Upper lobe of right lung (tissue), 1 donor: ENCODE results near the gene VPS13A. TPM values are rescaled to one million over a fixed set of nuclear protein-coding genes. Genes with fewer than 3 reads are reported as not detected.

Experiments used
- ATAC-seq: fragments of 200-7000 bp; cut with Tn5 transposase; one replicate; pipeline ENCODE4 v1.9.1; 2020; ENCODE audit warnings: mild to moderate bottlenecking, moderate library complexity
- DNase-seq: peaks from one replicate; pipeline ENCODE4 v3.0.0-alpha.2; 2020
- H3K27ac ChIP-seq: fragments of 200-600 bp; one replicate; pipeline ENCODE4 v1.8.0; 2022
- H3K27me3 ChIP-seq: fragments of 200-600 bp; one replicate; pipeline ENCODE4 v1.8.0; 2022; ENCODE audit warnings: mild to moderate bottlenecking
- H3K36me3 ChIP-seq: fragments of 200-600 bp; one replicate; pipeline ENCODE4 v1.8.0; 2022
- H3K4me1 ChIP-seq: fragments of 200-600 bp; one replicate; pipeline ENCODE4 v1.8.0; 2022
- H3K4me3 ChIP-seq: fragments of 200-600 bp; one replicate; pipeline ENCODE4 v1.8.0; 2022; ENCODE audit warnings: mild to moderate bottlenecking
- H3K9me3 ChIP-seq: fragments of 200-600 bp; one replicate; pipeline ENCODE4 v1.8.0; 2022
- CTCF ChIP-seq: fragments of 200-600 bp; IDR thresholded peaks from one replicate; pipeline ENCODE4 v1.8.0; 2022; ENCODE audit warnings: antibody characterized with exemption
- intact Hi-C: fragments of 100-400 bp; cut with DNase I; formaldehyde crosslinking; loops from one replicate; pipeline ENCODE4 v1.11.0; 2022
- total RNA-seq: library from RNA; stranded (reverse); fragmentation: NEBNext Ultra II Directional; extraction: Animal tissue kit (Norgen Biotek cat#: 25700); gene quantifications from one replicate; pipeline ENCODE4 v1.2.1, GENCODE V29; 2021
- donor health status: DM: no; HTN: yes; CAD: no; lungs with severe emphysema.

Gene VPS13A
- total RNA-seq, 1 donor from 2014 or later, result 44.0 TPM

DNA sequence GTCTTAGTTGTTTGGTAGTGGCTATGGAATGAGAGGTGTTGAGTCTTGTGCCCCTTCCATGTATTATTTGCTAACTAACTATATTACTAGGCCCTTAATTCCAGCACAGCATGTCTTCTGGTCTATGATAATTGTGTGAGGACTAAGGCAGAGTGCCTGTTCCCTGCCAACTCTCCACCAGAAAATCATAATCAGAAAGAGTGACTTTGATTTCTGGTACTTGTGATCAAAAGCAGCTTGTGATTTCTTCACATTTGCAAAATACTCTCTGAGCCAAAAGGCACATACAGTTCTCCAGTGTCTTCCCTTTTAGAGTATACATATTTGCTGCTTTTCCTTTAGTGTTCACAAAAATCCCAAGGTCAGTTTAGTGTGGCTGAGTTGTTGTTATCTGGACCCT, 240.9 kb downstream of the VPS13A start:
- DNase-seq (no peak), ATAC-seq (peak; percentile 17)
- Histone ChIP-seq H3K4me1 (no peaks in the 10 kb centered on the region), H3K27me3 (no peaks in the 10 kb centered on the region), H3K36me3 (no peaks in the 10 kb centered on the region), H3K27ac (peak overlapping the region; percentile 43), H3K9me3 (no peaks in the 10 kb centered on the region), H3K4me3 (no peak overlapping the region)
- intact Hi-C loops, result no loop called here
- no peak for TF ChIP-seq CTCF

DNA sequence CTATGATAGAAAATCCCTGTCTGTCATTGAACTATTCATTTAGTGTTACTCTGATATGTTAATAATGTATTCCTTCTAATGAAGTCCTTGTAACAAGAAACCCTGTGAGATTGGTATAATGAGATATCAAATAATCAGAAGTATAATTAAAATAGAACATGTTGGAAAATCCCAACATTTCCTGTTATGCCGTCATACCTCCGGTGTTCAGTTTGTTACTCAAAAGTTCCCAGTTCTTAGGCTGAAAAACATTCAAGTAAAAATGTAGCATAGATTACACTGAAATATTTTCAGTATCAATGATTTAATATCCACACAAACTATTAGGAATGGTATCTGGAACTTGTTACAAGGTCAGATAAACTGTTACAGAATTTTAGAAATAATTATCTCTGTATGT, 243.3 kb downstream of the VPS13A start:
- Histone ChIP-seq H3K9me3 (no peaks in the 10 kb centered on the region), H3K4me3 (no peak overlapping the region), H3K27me3 (no peaks in the 10 kb centered on the region), H3K36me3 (no peaks in the 10 kb centered on the region), H3K27ac (no peak overlapping the region), H3K4me1 (no peaks in the 10 kb centered on the region)
- ATAC-seq, result no peak
- DNase-seq, result no peak
- intact Hi-C loops, result no loop called here
- no peak for TF ChIP-seq CTCF

DNA sequence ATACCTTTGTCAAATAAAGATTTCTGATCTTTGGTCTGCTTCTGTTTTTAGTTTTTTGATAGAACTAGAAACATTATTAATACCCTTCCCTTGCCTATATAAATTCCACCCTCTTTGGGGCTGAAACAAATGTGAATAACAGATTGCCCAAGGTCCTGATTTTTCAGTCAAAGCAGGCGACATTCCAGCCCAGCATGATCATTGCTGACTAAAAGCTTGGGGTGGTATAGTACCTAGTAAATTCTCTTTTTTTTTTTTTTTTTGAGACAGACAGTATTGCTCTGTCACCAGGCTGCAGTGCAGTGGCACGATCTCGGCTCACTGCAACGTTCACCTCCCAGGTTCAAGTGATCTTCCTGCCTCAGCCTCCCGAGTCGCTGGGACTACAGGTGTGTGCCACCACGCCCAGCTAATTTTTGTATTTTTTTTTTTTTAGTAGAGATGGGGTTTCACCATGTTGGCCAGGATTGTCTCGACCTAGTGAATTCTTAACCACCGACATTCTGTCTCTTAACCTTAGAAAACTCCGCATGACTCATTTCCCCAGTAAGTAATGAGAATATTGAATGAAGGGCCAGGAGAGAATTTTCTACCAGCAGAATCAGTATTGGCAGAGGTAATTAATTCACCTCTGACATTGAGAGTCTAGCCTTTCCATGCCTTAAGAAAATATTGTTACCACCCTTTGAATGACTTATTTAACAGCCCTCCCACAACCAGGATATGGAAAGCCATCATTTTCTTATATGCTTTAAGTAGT, 244.4 kb downstream of the VPS13A start:
- TF ChIP-seq CTCF, result no peak
- intact Hi-C loops, result no loop called here
- Histone ChIP-seq H3K4me3 (no peak overlapping the region), H3K4me1 (no peaks in the 10 kb centered on the region), H3K36me3 (no peaks in the 10 kb centered on the region), H3K9me3 (no peaks in the 10 kb centered on the region), H3K27me3 (no peaks in the 10 kb centered on the region), H3K27ac (no peak overlapping the region)
- ATAC-seq (no peak), DNase-seq (no peak)

DNA sequence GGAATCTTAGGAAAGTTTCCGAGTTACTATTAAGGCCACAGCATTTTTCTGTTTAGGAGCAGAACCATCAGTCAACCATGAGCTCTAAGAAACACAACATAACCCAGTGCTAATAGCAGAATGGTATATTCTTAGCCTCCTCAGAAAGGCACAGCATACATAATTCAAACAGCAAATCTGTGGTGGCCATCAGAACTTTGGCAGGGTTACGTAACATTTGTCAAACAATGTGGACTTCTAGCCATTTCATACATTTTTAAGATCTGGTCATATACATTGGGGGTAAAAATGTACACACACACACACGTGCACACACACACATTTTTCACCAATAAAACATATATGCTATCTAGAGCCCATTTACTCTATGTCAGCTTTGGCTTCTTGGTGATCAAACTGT, 245.6 kb downstream of the VPS13A start:
- H3K4me1 ChIP-seq, result peaks cover 6% of the 10 kb centered on the region
- H3K9me3 ChIP-seq, result no peaks in the 10 kb centered on the region
- no peak for ATAC-seq
- DNase-seq, result no peak
- no peaks in the 10 kb centered on the region for H3K36me3 ChIP-seq
- no peaks in the 10 kb centered on the region for H3K27me3 ChIP-seq
- intact Hi-C loops, result no loop called here
- no peak for TF ChIP-seq CTCF
- H3K27ac ChIP-seq, result no peak overlapping the region
- no peak overlapping the region for H3K4me3 ChIP-seq

DNA sequence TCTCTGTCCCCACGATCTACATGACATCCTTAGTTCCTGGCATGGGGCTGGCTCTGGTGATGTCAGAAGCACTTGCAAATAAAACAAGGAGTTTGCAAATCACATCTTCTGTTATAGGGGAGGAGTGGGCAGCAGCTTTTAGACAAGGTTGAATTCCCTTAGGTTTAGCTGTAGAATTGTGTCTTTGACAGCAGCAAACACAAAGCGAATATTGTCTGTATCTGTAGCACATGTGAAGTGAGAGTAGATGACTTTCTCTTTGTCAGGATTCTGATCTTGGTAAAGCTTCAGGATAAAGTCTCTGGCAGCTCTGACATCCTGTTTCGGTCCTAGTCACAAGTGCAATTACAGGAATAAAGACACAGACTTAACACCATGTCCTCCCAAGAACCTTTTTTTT, 246.5 kb downstream of the VPS13A start:
- no peak overlapping the region for H3K27ac ChIP-seq
- no peaks in the 10 kb centered on the region for H3K9me3 ChIP-seq
- TF ChIP-seq CTCF, result no peak
- ATAC-seq (no peak), DNase-seq (no peak)
- intact Hi-C loops, result no loop called here
- H3K36me3 ChIP-seq, result no peaks in the 10 kb centered on the region
- peaks cover 6% of the 10 kb centered on the region for H3K4me1 ChIP-seq
- no peak overlapping the region for H3K4me3 ChIP-seq
- no peaks in the 10 kb centered on the region for H3K27me3 ChIP-seq

- DNase-seq (no peak), ATAC-seq (no peak)
- TF ChIP-seq CTCF, result no peak
- Histone ChIP-seq H3K27me3 (no peaks in the 10 kb centered on the region), H3K4me3 (no peak overlapping the region), H3K4me1 (peaks cover 6% of the 10 kb centered on the region), H3K36me3 (no peaks in the 10 kb centered on the region), H3K9me3 (no peaks in the 10 kb centered on the region), H3K27ac (no peak overlapping the region)
- intact Hi-C loops, result no loop called here
These were observed 247.7 kb downstream of the VPS13A start for GRCh38 chr9:77424993-77425392.
